Measurements from ENCODE around the gene NAALADL2. TPM values are rescaled to one million over a fixed set of nuclear protein-coding genes. Genes with fewer than 3 reads are reported as not detected.

Gene NAALADL2
- total RNA-seq, 1 donor = 1.3 TPM

DNA sequence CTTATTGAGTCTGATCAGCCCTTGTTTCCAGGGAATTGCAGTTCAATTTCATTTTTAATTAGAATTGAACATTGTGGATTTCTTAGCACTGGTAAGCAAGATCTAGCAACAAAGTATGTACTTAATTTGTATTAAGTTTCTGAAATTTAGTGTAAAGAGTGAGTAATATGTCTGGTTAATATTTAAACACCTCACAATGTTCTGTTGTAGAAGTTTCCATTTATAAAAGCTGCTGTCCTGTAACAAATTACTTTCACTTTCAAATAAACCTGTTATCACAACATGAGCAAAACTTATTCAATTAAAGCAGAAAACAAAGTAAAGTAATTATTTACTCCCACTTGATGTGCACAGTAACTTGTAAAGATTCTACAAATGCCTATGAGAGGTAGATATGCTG lies 448.5 kb downstream of the NAALADL2 start:
- Histone ChIP-seq H3K27me3 (ENCODE audit: insufficient read depth, low read length) (no peaks in the 10 kb centered on the region), H3K4me1 (ENCODE audit: insufficient read depth, low read length) (no peaks in the 10 kb centered on the region), H3K9me3 (ENCODE audit: low read depth, low read length) (no peaks in the 10 kb centered on the region), H3K4me3 (ENCODE audit: low read length) (no peak overlapping the region)

- Histone ChIP-seq H3K4me3 (ENCODE audit: low read length) (no peak overlapping the region), H3K9me3 (ENCODE audit: low read depth, low read length) (no peaks in the 10 kb centered on the region), H3K4me1 (ENCODE audit: insufficient read depth, low read length) (no peaks in the 10 kb centered on the region), H3K27me3 (ENCODE audit: insufficient read depth, low read length) (no peaks in the 10 kb centered on the region)
These were observed 449.0 kb downstream of the NAALADL2 start for GRCh38 chr3:175308097-175308496.

DNA sequence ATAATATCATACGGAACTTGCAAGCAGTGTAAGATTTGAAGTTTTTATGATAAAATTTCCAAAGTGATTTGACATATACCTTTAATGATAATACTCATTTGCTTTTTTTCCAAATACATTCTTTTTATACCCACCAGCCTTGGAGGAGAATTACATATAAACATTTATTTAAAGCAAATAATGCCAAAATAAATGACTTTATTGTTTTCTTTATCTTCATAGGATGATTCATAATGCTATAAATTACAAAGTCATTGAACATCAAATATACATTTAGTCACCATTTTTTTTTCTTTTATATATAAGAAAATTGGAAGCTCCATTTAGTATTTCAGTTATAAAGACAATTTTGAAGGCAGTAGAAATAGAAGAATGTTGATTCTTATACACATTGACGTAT lies 450.9 kb downstream of the NAALADL2 start:
- H3K9me3 ChIP-seq (ENCODE audit: low read depth, low read length) = no peaks in the 10 kb centered on the region
- H3K4me3 ChIP-seq (ENCODE audit: low read length) = no peak overlapping the region
- no peaks in the 10 kb centered on the region for H3K4me1 ChIP-seq (ENCODE audit: insufficient read depth, low read length)
- H3K27me3 ChIP-seq (ENCODE audit: insufficient read depth, low read length) = no peaks in the 10 kb centered on the region

DNA sequence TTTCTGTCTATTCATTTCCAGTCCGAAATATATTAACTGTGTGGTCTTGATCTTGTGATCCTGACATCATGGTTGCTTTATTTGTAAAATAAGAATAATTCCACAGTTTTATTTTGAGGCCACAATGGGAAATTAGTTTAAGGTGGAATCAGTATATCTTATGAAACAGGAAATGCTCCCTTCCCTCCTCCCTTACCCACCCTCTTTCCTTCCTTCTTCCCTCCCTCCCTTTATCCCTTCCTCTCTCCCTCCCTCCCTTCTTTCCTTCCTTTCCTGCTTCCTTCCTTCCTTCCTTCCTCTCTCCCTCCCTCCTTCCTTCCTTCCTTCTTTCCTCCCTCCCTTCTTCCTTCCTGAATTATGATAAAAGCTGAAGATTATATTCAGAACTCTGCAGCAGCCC lies 452.3 kb downstream of the NAALADL2 start:
- H3K4me1 ChIP-seq (ENCODE audit: insufficient read depth, low read length) = no peaks in the 10 kb centered on the region
- no peaks in the 10 kb centered on the region for H3K27me3 ChIP-seq (ENCODE audit: insufficient read depth, low read length)
- no peaks in the 10 kb centered on the region for H3K9me3 ChIP-seq (ENCODE audit: low read depth, low read length)
- no peak overlapping the region for H3K4me3 ChIP-seq (ENCODE audit: low read length)

DNA sequence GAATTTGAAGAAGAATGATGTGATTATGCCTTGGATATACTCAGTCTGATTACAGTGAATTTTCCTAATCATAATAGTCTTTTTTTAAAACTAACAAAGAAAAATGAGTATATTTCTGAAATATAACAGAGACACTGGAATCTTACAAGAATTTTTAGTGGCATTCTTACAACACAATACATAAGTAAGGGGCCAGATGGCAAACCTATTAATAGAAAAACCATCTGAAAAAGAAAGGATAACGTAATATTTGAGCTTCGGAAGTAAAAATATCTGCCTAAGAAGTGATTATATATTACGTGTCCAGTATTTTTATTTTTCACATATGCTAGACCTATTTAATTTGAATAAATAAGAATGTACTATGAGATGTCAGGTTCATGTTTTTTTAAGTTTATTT lies 452.8 kb downstream of the NAALADL2 start:
- H3K4me3 ChIP-seq (ENCODE audit: low read length) = no peak overlapping the region
- no peaks in the 10 kb centered on the region for H3K4me1 ChIP-seq (ENCODE audit: insufficient read depth, low read length)
- no peaks in the 10 kb centered on the region for H3K9me3 ChIP-seq (ENCODE audit: low read depth, low read length)
- no peaks in the 10 kb centered on the region for H3K27me3 ChIP-seq (ENCODE audit: insufficient read depth, low read length)

GRCh38 chr3:175312791-175313190 lies 453.7 kb downstream of the NAALADL2 start:
- Histone ChIP-seq H3K4me3 (ENCODE audit: low read length) (no peak overlapping the region), H3K9me3 (ENCODE audit: low read depth, low read length) (no peaks in the 10 kb centered on the region), H3K27me3 (ENCODE audit: insufficient read depth, low read length) (no peaks in the 10 kb centered on the region), H3K4me1 (ENCODE audit: insufficient read depth, low read length) (no peaks in the 10 kb centered on the region)

- no peaks in the 10 kb centered on the region for H3K27me3 ChIP-seq (ENCODE audit: insufficient read depth, low read length)
- H3K4me1 ChIP-seq (ENCODE audit: insufficient read depth, low read length) = no peaks in the 10 kb centered on the region
- H3K9me3 ChIP-seq (ENCODE audit: low read depth, low read length) = no peaks in the 10 kb centered on the region
- no peak overlapping the region for H3K4me3 ChIP-seq (ENCODE audit: low read length)
These were observed 457.7 kb downstream of the NAALADL2 start for GRCh38 chr3:175316799-175317198.

GRCh38 chr3:175325440-175325839 lies 466.3 kb downstream of the NAALADL2 start:
- Histone ChIP-seq H3K27me3 (ENCODE audit: insufficient read depth, low read length) (no peaks in the 10 kb centered on the region), H3K4me1 (ENCODE audit: insufficient read depth, low read length) (no peaks in the 10 kb centered on the region), H3K9me3 (ENCODE audit: low read depth, low read length) (no peaks in the 10 kb centered on the region), H3K4me3 (ENCODE audit: low read length) (no peak overlapping the region)

DNA sequence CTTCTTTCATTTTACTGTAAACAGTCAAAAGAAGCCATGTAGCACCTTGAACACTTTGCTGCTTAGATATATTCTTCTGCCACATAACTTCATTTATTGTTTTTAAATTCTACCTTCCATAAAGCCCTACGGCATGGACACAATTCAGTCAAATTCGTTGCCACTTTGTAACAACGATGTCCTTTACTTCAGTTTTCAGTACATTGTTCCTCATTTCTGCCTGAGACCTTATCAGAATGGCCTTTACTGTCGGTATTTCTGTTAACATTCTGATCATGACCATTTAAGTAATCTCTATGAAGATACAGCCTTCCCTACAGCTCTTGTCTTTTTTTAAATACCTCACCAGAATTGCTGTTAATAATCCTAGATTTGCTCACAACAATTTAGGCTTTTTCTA lies 466.9 kb downstream of the NAALADL2 start:
- no peak overlapping the region for H3K4me3 ChIP-seq (ENCODE audit: low read length)
- no peaks in the 10 kb centered on the region for H3K27me3 ChIP-seq (ENCODE audit: insufficient read depth, low read length)
- H3K4me1 ChIP-seq (ENCODE audit: insufficient read depth, low read length) = no peaks in the 10 kb centered on the region
- no peaks in the 10 kb centered on the region for H3K9me3 ChIP-seq (ENCODE audit: low read depth, low read length)

GRCh38 chr3:175329373-175329772 lies 470.2 kb downstream of the NAALADL2 start:
- H3K9me3 ChIP-seq (ENCODE audit: low read depth, low read length) = no peaks in the 10 kb centered on the region
- no peak overlapping the region for H3K4me3 ChIP-seq (ENCODE audit: low read length)
- H3K27me3 ChIP-seq (ENCODE audit: insufficient read depth, low read length) = no peaks in the 10 kb centered on the region
- no peaks in the 10 kb centered on the region for H3K4me1 ChIP-seq (ENCODE audit: insufficient read depth, low read length)

- no peaks in the 10 kb centered on the region for H3K9me3 ChIP-seq (ENCODE audit: low read depth, low read length)
- H3K4me3 ChIP-seq (ENCODE audit: low read length) = no peak overlapping the region
- H3K4me1 ChIP-seq (ENCODE audit: insufficient read depth, low read length) = no peaks in the 10 kb centered on the region
- no peaks in the 10 kb centered on the region for H3K27me3 ChIP-seq (ENCODE audit: insufficient read depth, low read length)
These were observed 476.1 kb downstream of the NAALADL2 start for GRCh38 chr3:175335229-175335628.

GRCh38 chr3:175336406-175337133 lies 477.4 kb downstream of the NAALADL2 start:
- Histone ChIP-seq H3K27me3 (ENCODE audit: insufficient read depth, low read length) (no peaks in the 10 kb centered on the region), H3K4me1 (ENCODE audit: insufficient read depth, low read length) (no peaks in the 10 kb centered on the region), H3K4me3 (ENCODE audit: low read length) (no peak overlapping the region), H3K9me3 (ENCODE audit: low read depth, low read length) (no peaks in the 10 kb centered on the region)

GRCh38 chr3:175337631-175338030 lies 478.5 kb downstream of the NAALADL2 start:
- H3K27me3 ChIP-seq (ENCODE audit: insufficient read depth, low read length) = no peaks in the 10 kb centered on the region
- no peaks in the 10 kb centered on the region for H3K9me3 ChIP-seq (ENCODE audit: low read depth, low read length)
- no peaks in the 10 kb centered on the region for H3K4me1 ChIP-seq (ENCODE audit: insufficient read depth, low read length)
- no peak overlapping the region for H3K4me3 ChIP-seq (ENCODE audit: low read length)

DNA sequence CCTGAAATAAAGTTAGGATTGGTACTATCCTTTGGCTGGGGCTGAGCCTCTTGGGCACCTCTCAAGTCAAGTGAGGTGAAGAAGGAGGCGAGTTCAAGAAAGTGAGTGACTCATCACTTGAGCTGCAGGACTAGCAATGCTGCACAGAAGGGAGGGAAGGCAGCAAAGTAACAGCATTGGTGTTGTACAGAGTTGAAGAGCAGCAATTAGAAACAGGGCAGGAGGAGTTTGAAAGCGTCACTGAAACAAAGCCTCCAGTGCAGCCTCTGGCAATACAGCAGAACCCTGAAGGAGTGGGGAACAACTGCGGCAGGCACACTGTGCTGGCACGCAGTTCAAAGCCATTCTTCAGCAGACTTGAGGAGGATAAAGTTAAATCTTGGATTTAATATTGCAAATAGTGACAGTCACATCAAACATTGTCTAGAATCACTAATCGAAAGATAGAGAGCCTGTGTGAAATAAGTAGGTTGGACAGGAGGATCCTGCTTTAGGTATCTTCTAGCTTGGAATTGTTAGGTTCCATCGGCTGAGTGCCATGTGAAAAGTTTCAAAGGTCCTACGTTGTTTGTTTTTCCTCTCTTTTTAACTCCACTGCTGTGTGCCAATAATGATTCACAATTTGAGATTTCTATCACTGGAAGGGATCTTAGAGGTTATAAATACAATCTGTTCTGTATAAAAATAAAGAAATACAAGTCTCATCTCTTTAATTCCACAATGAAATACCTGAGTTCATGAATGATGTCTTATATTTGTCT lies 479.8 kb downstream of the NAALADL2 start:
- Histone ChIP-seq H3K9me3 (ENCODE audit: low read depth, low read length) (no peaks in the 10 kb centered on the region), H3K4me1 (ENCODE audit: insufficient read depth, low read length) (no peaks in the 10 kb centered on the region), H3K4me3 (ENCODE audit: low read length) (no peak overlapping the region), H3K27me3 (ENCODE audit: insufficient read depth, low read length) (no peaks in the 10 kb centered on the region)

GRCh38 chr3:175340338-175341015 lies 481.3 kb downstream of the NAALADL2 start:
- Histone ChIP-seq H3K9me3 (ENCODE audit: low read depth, low read length) (no peaks in the 10 kb centered on the region), H3K27me3 (ENCODE audit: insufficient read depth, low read length) (no peaks in the 10 kb centered on the region), H3K4me1 (ENCODE audit: insufficient read depth, low read length) (no peaks in the 10 kb centered on the region), H3K4me3 (ENCODE audit: low read length) (no peak overlapping the region)

All from mononuclear cell (primary cell).